Activated CD8-positive, alpha-beta memory T cell treated with anti-CD3 and anti-CD28 coated beads for 48 hours (primary cell): ENCODE measurements around the gene POLG2.
"Not testable (repeated sequence)": the region's sequence is repeated elsewhere in the genome, so short reads cannot be mapped to it uniquely, and the experiment has no call there.

Experiments used
- DNase-seq, 3 experiments: peaks; one replicate each; pipeline ENCODE4 v3.0.0-alpha.2; 2020; ENCODE audit warnings: low read depth in 2 of 3, low spot score in 2 of 3

Gene POLG2

DNA sequence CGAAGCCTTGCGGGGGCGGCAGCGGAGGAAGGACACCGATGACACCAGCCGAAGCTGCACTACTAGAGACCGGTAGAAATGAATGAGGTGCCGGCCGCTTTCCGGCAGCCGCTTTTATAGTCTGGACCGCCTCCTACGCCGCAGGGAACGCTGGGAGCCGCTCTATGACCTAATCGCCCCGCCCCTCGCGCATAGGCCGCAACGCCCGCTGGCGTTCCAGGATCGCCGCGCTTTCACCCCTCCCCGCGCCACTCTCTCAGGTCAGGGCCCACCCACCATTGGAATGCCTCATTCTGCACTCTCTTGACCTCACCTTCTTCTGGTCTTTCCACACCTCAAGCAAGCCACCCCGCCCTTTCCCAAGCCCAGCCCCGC lies 9.3 kb upstream of the POLG2 start, which contains the start of gene DDX5:
Gene DDX5, minus strand, starts transcription at position 89 of the 375 bp plus-strand sequence. CDS start 170 bp downstream, outside the sequence.
- DNase-seq = peak; percentile 94 to 98 (median 95)

DNA sequence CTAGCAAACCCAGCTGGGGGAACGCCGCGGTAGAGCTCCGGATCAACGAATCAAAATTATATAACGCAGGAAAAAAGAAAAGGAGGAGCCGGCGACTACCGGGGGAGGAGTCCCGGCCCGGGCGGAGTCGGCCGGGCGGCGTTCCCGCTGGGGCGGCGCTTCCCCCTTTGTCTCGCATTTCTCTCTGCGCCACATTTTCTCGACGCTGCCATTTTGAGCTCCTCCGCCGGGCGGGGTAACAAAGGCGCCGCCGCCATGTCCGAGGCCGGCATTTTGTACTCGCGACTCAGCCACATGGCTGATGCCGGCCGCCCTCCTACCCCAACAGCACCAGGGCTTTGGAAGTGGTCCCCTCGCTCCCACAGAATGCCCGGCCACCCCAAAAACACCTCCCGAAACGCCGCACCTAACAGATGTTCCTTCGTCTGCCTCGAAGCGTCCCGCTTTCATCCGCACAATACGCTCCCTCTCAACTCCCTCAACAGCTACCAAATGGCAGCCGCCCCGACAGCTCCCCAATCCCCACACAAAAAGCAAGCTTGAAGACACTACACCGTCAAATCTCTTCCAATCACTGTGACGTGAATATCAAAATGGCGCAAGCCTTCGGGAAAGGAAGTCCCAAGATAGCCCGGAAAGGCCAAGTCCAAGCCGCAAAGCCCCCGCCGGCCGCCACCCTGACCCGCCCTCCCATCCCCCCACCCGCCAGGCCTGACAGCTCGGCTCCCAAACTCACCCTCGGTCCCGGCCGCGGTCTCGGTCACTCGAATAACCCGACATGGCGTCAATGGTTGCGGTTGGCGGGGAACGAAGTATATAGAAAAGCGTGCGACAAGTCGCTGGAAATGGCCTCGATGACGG lies 8.7 kb upstream of the POLG2 start:
- DNase-seq = peak; percentile 52 to 68 (median 59)

DNA sequence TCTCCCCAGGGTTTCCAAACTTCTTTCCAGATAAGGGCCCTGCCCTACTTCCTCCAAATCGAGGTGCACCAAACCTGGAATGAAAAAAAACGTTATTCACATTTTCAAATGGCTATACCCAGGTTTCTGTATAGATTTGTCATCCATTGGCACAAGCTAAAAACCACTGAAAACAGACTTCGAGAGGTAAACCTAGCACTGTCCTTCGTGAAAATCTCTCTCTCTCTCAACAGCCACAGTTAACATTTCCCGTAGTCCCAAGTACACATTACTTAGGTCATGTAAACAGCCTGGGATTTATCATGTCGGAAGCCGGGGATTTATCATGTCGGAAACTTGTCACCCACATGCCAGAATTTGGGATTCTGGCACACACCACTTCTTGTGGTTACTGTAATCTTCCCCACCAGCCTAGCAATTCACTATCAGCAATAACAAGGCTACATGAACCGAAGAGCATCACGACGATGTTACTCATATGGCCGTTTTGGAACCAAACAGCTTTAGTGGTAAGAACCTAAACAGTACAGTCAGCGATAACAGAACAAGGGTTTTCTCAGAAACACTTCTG lies 8.0 kb upstream of the POLG2 start:
- no peak for DNase-seq

DNA sequence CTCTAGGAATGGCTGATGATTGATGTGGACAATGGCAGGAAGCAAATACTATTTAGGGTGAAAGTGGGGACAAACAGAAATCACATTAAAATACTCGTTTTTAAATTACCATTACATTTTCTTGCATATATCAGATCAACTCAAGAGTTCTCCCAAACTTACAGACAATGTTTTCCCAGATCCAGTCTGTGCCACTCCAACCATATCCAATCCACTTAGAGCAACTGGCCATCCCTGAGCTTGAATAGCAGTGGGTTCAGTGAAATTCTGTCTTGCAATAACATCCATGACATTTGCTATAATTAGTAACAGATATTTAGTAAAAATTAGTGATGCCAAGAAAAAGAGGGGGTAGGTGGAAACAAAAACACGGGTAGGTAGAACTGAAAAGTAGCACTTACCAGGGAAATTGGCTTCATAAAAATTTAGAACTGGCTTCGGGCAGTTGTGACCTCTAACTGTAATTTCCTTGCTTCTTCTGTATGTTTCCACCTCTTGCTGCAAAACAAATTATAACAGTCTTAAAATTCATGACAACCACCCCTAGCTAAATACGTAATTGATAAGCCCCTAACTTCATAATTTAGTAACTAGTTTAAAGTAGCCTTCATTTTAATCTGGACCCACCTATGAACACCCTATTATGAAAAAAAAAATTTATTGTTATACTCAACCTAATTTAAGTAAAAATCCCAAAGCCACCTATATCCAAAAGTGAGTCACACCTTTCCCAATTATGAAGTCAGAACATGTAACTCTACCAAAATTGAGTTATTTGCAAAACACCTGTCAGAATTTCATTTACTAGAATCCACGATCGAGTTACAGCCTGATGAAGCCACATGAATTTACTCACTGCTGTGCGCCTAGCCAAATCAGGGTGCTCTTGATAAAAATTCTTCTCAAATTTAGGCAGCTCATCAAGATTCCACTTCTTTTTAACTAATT lies 7.2 kb upstream of the POLG2 start:
- no peak for DNase-seq

DNA sequence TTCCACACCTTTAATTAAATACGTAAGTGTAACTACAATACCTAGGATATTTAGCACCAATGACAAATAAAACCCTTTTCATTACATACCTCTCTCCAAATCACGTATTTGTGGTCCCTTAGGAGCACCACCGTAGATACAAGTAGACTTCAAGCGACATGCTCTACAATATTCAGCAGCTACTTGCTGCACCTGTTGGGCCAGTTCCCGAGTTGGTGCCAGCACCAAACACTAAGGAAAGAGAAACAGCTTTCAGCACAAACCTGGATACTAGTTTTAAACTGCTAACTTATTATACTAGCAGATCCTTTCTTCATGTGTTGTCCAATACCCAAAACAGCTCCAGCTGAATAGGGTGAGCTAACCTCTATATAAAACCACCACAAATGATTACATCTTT lies 6.5 kb upstream of the POLG2 start:
- no peak for DNase-seq

DNA sequence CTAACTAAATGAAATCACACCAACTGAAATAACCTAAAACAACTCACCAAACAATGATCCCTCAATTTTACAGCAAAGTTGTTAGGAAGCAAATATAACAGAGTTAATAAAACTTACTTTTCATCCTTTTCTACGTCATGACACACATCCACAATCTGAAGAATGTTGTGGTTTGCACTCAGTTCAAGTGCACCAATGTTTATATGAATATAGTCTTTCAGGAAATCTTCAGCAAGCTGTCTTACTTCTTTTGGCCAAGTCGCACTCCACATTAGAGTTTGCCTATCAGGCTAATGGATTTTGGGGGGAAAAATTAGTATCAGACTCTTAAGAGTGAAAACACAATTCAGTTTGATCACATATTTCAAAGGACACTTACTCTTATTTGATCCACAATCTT lies 6.0 kb upstream of the POLG2 start:
- no peak for DNase-seq

DNA sequence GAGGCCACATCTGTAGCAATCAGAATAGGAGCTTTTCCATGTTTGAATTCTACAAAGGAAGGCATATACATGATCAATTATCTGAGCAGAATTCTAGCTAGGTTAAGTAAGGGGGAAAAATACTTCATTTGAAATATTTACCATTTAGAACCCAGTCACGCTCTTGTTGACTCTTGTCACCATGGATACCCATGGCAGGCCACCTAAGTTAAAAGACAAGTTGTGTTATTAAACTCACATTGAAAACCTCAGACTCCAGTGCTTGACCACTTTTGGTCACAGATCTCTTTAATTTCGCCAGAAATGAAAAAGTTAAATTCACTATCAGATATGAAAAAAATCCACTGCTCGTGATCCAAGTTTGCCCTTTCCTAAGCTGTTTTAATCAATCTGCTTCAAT lies 5.2 kb upstream of the POLG2 start:
- no peak for DNase-seq

GRCh38 chr17:64500862-64501765 lies 4.3 kb upstream of the POLG2 start:
- no peak for DNase-seq

GRCh38 chr17:64500487-64500859 lies 3.6 kb upstream of the POLG2 start:
- DNase-seq = no peak

- no peak for DNase-seq
These were observed 3.1 kb upstream of the POLG2 start for GRCh38 chr17:64499805-64500486.

GRCh38 chr17:64498308-64499203 lies 1.7 kb upstream of the POLG2 start:
- DNase-seq = no peak

DNA sequence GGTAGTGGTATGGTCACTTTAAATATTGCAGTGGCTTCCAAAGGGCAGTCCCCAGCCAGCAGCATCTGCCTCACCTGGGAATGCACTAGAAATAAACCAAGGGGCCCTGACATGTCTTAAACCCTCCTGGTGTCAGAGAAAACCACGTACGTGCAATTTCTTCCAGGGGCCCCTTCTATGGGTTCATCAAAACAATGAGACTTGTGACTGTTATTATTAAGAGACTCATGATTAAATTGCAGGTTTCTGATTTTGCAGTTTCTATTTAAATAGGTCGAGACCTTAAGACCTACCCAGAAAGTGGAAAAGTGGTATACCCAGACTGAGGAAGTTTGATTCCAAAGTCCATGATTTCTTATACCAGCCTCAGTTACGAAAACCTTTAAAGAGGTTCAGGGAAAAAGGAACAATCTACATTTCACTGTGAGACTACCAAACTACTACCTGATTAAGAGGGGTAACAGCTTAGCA lies 746 bp upstream of the POLG2 start:
- peak in 1 of 3 experiments; percentile 51 for DNase-seq

DNA sequence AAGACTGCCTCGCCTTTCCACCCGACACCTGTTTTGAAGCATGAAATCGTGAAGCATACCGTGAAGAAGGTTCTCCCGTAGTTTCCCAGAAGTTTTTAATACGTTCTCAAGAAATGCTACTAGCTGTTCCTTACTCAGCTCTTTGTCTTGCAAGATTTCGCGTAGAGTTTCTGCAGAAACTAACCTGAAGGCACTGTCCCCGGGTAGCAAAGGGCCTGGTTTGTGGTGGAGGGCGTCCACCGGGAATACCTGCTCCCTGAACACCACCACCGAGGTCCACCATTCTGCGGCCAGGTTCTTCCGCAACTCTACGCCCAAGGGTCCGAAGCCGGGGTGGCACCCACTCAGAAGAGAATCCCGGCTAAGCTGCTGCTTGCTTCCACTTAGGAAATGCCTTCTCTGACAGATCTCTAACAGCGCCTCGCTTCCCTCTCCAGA lies 487 bp downstream of the POLG2 start:
- no peak for DNase-seq

DNA sequence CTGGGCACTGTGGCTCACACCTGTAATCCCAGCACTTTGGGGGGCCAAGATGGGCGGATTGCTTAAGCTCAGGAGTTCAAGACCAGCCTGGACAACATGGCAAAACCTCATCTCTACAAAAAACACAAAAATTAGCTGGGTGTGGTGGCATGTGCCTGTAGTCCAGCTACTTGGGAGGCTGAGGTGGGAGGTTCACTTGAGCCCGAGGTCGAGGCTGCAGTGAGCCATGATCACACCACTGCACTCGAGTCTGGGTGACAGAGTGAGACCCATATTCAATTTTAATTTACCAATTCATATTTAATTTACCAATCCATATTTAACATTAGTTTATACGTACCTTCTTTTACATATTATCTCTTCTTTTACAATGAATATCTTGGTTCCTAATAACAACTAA lies 1.6 kb downstream of the POLG2 start:
- not testable (repeated sequence) for DNase-seq

DNA sequence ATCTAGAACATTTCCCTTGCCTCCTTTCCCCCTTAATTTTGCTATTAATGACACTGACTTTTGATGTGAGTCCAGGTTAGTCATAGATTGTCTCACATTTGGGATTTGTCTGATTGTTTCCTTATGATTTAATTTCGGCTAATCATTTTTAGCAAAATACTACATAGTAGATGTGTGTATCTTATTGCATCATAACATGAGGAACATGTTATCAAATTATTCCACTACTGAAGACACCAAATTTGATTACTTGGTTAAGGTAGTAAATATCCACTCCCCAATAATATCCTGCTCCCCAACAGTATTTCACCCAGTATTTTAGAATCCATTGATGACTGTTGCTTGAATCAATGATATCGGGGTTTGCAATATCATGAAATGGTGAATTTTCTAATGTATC lies 2.7 kb downstream of the POLG2 start:
- DNase-seq = no peak

DNA sequence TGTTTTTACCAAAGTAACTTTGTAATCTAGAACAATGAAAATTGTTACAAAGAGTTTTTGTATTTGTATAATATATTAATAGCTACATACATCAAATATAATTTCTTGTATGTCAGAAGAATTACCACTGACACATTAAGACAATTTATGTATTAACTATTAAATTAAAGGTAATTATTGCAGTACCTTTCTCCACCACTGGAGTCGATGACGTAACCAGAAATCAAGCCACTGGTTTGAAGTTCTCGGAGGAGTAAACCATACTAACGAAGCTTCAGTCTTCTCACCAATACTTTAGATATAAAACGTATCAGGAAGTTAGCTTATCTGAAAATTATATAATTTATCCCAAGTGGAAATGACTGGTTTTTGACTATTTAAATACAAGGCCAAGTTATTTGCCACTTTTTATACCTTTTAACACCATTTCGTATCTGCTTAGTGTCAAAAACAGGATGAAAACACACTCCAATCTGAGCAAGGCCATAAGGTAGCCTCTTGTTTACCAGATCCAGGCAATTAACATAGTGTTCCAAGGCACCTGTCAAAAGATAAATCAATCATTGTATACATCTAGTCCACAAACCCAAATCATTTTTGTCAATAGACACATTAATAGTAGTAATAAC lies 4.3 kb downstream of the POLG2 start:
- DNase-seq = no peak

- no peak for DNase-seq
These were observed 4.9 kb downstream of the POLG2 start for GRCh38 chr17:64491994-64492393.
